Measurements from ENCODE around the gene STAT4.

The STAT4 gene

DNA sequence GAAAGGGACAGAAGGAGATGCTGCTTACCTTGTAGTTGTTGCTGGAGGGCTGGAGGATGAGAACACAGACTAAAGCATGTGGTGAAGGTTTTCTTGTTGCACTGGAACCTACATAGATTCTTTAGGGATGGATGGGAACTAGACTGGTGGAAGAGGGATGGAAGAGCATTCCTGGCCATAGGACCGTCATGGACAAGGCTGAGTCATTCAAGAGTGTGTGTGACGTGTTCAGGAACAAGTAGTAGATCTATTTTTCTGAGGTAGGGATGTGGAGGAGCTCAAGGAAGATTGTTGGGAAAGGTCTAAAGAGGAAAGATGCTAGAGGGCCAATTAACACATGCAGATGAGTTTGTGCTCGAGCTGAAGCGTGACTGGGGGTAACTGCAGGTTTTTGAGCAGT is 6.6 kb downstream of the STAT4 start:
- no peak for DNase-seq (ENCODE audit: low read depth)

DNA sequence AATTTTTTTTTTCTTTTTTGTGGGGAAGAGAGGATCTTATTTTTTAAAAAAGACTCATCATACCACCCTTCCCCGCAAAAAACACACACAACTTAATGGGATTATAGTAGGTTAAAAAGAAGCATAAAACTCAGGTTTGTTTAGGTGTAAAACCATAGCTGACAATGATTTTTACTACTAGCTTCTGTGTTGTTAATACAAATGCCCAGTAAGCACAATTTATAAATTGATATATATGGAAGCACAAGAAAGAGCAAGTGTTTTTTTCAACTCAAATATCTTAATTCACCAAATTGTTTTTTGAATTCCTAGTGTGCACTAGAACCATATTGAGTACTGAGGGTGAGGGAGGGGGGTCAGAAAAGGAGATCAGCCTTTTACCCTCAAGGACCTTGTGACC is 7.0 kb downstream of the STAT4 start:
- no peak for DNase-seq (ENCODE audit: low read depth)

DNA sequence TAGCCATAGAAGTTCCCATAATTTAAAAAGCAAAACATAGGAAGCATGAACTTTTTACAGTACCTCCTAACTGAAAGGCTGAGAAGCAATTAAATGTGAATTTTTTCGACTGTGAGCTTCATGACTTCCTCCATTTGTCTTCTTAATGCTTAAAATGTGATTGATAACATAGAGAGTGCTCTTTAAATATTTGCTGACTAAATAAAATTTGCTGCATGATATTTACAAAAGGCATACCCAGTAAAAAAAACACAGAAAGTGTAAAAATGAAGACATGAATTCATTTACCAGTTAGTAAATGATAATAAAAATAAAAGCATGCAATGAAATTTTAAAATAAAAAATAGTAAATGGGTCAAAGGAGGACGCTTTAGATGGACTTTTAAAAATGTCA is 21.9 kb downstream of the STAT4 start:
- no peak for DNase-seq (ENCODE audit: low read depth)

DNA sequence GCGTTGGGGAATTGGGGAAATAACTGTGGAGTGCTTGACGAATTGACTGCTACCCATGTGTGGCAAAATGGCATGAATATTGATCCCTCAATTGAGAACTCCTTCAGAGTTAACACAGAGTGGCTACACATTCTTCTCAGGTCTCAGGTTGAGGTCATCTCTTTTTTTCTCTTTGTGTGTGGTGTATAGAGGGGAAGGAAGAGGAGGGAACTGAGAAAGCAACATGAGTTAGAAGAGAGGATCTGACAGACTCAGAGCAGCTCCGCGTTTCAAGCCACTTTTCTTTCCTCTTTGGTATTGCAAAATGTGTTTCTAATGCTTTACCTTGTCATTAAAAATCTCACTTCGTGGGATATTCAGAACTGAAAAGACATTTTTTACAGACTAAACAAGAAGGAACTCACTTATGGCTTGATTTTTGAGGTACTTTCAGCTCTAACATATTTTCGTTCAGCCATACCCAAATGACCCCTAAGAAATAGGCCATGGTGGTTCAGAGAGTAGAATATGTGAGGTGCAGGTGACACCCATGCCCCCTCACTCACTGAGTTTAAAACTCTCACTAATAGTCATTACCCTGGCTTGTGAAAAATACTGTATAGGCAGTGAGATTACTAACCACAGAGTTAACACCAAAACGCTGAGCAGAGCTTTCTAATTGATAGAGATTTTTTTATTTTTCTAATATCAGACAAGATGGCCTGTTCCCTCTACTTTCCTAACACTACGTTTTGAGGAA is 22.5 kb downstream of the STAT4 start:
- DNase-seq (ENCODE audit: low read depth): no peak

DNA sequence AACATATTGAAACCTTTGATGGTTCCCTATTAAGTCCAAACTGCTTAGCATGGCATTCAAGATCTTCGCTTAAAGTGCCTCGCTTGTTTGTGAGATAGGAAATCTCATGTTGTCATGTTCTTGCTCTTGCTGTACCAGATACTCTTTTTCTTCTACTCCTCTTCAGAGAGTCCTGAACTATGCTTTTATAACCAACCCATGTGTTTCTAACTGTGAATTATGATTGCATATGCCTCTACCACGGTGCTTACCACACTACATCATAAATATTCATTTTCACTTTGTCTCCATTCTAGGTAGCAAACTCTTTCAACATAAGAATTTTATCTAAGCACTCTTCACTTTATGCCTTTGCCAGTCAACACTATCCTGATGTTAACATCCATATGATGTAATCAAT is 23.6 kb downstream of the STAT4 start:
- DNase-seq (ENCODE audit: low read depth): no peak

DNA sequence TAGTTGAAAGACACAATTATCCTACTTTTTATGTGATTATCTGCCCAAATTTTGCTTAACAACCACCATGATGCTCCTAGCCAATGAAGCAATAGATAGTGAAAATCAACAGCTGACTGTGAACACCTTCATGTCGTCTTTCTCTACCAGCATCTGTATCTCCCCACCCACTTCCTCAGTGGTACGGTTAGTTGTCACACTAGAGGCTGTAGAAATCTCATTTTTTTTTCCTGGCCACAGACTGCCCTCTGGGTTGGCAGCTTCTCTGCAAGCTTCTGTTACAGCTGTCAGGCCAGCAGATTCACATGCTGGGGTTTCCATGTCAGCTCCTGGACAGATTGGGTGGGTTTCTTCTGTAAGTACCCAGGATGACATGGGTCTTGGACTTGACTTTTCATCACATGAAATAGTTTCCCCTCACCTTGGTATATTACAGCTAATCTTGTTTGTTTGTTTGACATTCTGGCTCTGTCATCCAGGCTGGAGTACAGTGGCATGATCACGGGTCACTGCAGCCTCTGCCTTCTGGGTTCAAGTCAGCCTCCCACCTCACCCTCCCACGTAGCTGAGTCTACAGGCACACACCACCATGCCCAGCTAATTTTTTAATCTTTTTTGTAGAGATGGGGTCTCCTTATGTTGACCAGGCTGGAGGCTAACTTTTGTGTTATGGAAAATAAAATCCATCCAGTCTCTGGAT is 24.3 kb downstream of the STAT4 start:
- no peak for DNase-seq (ENCODE audit: low read depth)

DNA sequence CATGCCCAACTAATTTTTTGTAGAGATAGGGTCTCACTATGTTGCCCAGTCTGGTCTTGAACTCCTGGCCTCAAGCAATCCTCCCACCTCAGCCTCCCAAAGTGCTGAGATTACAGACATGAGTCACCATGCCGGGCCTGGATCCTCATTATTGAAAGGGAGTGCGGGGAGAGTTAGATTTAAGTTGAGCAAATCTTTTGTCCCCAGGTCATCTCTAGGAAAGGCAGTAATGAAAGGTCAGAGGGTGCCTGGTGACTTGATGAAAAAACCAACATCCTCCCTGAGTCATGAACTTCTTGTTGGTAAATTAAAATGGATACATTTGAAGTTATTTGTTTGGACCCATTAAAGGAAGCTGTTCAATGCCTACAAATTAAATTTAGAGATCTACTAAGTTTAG is 25.1 kb downstream of the STAT4 start:
- DNase-seq (ENCODE audit: low read depth): no peak

DNA sequence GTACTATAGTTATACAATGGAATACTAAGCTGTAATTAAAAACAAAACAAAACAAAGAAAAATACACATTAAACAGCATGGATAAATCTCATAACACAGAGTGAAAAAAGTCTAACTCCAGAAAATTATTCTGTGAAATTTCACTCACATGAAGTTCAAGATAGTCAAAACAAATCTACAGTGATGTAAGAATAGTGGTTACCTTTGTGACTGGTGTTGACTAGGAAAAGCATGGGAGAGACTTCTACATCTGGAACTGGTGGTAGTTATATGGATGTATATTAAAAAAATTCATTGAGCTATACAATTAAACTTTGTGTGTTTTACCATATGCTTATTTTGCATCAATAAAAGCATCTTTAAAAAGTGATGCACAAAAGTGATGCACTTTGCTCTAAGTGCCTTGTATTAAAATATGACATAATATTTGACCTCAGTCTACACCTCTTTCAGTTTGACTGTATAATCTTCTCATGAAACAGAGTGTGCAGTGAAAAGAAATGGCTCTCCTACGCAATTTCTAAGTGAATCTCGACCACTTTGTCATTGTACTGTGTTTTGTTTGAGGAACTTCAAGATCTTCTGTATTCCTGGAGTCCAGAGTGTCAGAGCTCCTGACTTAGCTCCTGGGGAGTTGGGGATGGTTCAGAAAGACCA is 28.0 kb downstream of the STAT4 start:
- DNase-seq (ENCODE audit: low read depth): no peak

DNA sequence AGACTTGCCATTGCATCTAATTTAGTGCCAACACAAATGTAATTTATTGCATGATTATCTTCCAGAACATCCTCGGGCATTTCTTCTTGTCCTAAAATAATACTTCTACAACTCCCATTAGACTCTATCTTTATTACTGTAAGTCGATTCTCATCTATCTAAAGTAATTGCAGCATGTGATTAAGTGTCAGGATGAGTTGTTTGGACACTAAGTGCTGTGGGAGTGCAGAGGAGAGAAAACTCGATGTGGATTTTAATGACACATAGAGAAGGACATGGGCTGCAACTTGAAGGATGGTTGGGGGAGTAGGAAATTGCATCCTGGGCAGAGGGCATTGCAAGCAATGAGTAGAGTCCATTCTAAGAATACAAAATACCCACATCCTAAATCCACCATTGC is 33.5 kb downstream of the STAT4 start:
- no peak for DNase-seq (ENCODE audit: low read depth)

DNA sequence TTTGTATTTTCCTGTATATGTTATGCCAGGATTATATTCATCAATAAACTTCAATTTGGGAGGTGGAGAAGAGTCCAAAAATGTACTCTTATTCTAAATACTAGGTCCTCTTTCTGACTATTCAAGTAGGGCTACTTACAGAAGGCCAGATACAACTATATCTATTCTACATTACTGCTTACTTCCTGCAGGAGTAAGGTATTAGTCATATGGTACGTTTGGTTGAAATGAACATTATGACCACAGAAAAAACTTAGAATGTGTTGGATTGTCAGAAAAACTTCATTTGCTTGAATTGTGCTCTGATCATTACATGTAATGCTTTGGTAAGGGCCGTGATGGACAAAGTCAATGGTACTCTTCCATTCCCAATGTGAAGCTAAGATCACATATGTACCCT is 35.0 kb downstream of the STAT4 start:
- no peak for DNase-seq (ENCODE audit: low read depth)

DNA sequence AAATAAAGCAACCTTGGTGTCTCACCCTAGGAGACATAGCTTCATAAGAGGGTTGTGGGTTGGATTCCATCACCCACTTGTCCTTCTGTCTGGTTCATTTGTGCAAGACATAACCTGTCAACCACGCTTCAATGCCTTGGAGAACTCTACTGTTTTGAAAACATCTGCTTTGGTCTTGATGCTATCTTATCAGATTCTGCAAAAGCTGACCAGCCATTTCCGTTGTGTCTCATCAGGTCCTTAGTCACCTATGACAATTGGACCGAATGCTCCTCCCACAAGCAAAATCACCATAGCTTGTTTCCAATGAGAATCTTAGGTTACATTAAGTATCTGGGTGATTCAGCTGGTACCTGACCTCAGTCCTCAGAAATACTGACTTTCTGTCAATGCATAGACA is 35.4 kb downstream of the STAT4 start:
- DNase-seq (ENCODE audit: low read depth): no peak

DNA sequence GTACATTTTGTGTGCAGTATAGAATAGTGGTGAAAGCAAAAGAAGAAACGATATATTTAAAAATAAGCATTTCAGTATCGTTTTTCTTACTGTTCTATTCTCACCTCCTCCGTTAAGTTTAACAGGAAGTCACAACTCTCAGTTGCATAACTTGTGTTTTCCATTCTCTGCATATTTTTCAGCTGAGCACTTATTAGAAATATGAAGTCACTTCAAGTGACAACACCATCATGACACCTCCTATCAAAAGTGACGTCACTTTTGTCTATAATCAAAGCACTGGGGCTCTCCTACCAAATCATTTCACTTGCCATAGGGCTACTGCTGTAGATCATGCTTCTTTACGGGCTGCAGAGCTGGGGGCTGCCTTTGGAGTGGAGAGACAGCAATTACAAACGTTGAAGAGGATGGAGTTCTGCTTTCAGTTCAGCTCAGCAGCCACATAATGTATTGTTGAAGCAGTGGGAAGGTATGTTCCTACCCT is 36.3 kb downstream of the STAT4 start:
- DNase-seq (ENCODE audit: low read depth): no peak

DNA sequence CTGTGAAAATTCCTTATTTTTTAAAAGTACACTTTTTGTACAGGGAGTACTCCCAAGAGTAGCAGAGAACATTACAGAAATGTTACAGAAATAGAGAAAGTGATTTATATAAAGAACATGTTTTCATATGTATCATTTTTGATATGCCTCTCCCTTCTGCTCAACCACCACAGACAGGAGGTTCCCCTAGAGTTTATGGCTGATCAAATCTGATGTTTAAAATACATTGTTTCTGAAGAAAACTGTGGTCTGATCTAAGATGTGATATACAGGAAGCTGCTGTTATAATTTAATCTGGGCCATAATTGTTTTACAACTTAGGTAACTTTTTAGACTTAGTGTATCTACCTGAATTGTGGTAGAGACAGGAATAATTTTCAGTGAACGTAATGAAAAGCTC is 37.0 kb downstream of the STAT4 start:
- no peak for DNase-seq (ENCODE audit: low read depth)

DNA sequence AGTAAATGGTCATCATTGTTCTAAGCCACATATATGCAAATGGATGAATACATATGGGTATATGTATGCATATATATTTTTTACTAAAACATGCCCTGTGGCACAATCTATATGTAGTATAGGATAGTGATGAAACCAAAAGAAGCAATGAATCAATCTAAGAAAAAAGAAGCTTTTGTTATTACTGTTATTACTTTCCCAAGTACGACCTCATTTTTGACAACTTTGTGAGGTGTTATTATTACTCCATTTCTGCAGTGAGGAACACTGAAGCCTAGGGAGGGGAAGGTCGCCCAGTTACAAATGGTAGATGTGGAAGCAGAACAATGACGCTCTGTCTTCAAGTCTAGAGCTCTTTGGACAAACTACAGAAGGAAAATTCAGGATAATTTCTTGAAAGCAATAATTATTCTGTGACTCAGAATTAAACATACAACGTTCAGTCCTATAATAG is 38.3 kb downstream of the STAT4 start:
- DNase-seq (ENCODE audit: low read depth): no peak

DNA sequence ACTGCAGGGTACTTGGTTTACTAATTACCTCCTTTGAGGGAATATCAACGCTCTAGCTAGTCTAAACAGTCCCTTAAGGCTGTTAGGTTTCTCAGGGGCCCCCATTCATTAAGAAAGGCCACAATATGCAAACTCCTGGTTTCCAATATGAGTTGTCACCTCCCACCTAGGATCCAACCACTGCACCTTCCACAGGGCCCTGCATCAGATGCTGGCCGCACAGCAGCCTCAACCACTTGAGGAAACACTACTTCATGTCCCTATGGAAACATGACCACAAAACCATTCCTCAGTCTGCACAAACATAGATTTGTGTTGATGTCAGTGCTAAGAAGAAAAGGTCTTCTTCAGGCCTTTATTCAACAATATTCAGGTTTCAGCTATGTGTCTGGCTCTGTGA is 40.9 kb downstream of the STAT4 start:
- no peak for DNase-seq (ENCODE audit: low read depth)

DNA sequence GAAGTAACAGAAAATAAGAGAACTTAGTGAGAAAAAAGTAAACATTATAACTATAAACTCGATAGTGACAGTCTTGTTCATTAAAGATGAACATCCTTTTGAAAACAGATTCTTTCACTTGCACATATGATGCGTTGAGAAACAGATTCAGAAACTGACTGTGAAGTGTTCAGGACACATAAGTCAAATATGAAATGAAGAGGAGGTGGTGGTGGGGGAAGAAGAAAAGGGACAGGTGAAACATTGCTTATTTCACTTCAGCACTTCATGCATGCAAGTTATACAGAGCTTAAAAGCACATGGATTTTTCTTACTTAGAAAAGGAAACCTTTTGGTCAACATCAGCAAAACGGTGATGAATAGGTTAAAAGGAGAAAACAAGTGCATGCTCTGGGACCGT is 42.5 kb downstream of the STAT4 start:
- DNase-seq (ENCODE audit: low read depth): no peak

DNA sequence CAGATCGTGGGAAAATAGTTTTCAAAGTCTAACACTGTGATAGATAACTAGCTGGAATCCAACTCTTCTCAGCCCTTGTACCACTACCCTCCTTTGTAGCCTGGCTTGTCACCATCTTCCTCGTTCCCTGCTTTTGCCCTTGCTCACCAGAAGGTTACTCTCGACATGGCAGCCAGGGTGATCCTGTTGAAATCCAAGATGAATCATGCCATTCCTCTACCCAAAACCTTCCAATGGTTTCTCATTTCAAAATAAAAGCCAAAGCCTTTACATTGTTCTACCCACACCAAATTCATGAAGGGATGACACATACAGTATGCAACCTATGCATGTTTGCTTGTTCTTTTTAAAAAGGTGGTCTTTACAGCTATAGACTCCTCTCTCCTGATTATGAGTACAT is 45.7 kb downstream of the STAT4 start:
- DNase-seq (ENCODE audit: low read depth): no peak

DNA sequence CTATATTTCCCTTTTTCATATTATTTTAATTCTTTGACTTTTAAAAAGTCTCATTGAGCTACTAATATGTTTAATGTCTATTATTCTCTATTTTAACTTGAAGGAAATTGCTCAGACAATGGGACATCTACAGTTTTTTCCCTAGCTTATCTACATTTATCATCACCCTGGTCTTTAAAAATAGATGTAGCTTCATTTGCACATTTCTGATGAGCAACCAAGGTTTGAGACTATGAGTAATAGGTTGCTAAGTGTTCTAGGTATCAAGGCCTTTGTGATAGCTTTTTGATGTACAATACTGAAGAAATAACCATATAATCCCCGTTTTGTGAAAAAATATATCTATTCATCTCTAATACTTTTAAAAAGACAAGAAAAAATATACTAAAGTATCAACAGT is 47.0 kb downstream of the STAT4 start:
- no peak for DNase-seq (ENCODE audit: low read depth)

DNA sequence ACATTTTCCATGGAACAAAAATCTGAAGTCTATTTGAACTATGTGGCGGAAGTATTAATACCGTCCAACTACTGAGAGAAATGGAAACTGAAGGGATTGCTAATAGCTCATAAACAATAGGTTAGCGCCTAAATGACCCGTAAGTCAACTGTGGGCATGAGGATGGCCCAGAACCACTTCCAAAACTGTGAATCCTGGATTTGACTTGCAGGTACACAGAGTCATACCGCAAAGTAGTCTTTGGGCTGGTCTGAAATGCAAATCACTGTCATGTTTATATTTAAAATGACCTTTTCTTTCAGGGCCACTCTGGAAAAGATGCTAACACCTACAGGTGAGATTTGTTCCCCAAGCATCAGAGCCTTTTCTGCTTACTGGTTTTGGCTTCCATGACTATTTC is 50.6 kb downstream of the STAT4 start:
- DNase-seq (ENCODE audit: low read depth): no peak

DNA sequence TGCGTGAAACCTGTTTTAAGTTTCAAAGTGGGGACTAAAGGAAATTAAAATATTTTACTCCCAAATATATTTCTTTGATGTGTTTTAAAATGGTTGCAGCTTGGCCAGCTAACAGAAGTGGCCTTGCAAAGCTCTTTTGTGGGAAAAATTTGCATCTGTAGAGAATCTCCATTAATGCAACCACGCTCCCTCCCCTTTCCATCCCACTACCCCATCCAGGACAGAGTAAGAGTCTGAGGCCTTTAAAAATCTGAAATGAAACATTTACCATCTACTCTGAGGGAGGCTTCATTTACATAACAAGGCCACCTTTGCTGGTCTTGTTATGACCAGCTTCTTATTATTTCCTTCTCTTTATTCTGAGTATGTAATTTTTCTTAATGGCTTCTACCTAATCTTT is 63.5 kb downstream of the STAT4 start:
- DNase-seq (ENCODE audit: low read depth): no peak

DNA sequence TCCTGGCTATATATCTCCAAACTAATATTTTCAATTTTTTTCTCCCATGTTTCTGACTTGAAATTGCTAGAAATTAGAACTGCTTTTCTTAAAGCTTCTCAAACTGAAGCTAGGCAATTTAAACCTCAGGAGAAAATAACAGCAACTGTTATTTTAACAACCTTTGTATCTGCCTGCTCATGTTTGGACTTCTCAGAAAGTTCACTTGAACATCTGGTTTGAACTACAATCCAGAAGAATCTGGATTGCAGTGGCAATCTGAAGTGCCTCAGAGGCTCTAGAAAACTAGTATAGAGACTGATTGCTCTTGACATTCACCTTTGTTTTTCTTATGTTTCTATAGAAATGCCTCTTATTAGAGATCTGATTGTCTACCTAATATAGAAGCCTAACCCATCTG is 64.1 kb downstream of the STAT4 start:
- no peak for DNase-seq (ENCODE audit: low read depth)

DNA sequence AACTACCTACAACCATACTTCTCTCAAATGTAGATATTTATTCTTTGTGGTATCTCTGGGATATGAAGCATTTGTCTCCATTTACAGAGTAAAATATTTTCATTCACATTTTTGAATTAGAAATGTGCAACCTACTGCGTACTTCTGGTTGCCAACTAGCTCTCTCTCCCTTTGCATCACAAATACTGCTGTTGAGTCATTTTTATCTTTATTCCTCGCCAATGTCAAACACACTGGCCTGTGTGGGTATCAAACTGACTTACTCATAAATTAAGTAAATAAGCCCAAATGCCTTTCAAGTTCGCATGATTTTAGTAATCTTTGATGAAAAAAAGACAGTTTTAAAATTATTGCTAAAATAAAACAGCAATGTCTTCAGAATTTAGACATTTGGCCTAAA is 67.3 kb downstream of the STAT4 start:
- DNase-seq (ENCODE audit: low read depth): no peak

DNA sequence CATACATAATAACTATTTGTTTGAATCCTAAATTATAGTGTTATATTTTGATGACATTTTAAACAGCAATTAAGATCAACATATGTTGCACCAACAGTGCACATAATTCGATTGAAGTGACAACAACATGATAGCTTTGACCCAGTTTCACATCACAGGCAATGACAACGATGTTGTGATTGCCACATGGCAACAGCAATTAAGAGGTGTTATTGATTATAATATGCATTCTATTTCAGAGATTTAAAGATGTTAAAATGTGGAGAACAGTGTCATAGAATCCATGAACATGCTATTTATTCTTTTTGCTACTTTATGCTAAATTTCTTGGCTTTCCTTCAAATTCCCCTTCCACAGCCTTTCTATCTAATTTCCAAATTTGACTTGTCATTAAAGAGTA is 68.5 kb downstream of the STAT4 start:
- no peak for DNase-seq (ENCODE audit: low read depth)

All from GM04503 (cell line).